GM18519 (cell line): ENCODE measurements around the gene TWIST2.

Experiments
- ATAC-seq: cut with Tn5 transposase; IDR thresholded peaks from one replicate; pipeline ENCODE4 v1.9.1; 2021; ENCODE audit warnings: mild to moderate bottlenecking, moderate library complexity; ENCODE audit not compliant: unreplicated experiment, low FRiP score

TWIST2 gene

DNA sequence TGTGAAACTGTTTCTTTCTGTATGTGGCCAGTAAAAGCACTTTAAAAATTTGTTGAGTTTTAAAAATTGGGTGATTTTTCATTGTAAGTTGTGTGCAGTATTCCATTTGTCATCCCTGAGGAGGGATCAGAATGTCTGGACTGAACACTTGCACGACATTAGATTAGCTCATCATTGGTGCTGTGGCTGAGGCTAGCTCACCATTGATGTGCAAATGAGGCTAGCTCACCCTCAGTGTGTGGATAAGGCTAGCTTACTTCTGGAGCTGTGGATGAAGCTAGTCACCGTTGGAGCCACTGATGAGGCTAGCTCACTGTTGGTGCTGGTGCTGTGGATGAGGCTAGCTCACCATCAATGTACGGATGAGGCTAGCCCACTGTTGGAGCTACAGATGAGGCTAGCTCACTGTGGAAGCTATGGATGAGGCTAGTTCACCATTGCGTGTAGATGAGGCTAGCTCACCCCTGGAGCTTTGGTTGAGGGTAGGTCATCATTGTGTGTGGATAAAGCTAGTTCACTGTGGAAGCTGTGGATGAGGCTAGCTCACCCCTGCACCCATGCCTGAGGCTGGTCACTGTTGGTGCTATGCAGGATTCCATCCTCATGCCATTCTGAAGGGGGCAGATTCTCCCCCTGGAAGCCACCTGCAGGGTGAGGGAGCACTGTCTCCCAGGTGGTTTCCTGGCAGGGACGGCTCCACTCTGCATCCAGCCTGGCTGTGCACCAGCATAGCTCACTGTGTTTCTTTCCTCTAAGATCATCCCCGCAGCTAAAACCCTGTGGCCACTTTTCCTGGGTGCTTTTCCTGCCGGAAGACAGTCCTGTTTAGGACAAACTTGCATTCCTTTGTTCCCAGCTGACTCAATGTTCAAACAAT lies 101.1 kb downstream of the TWIST2 start:
- ATAC-seq = no peak

DNA sequence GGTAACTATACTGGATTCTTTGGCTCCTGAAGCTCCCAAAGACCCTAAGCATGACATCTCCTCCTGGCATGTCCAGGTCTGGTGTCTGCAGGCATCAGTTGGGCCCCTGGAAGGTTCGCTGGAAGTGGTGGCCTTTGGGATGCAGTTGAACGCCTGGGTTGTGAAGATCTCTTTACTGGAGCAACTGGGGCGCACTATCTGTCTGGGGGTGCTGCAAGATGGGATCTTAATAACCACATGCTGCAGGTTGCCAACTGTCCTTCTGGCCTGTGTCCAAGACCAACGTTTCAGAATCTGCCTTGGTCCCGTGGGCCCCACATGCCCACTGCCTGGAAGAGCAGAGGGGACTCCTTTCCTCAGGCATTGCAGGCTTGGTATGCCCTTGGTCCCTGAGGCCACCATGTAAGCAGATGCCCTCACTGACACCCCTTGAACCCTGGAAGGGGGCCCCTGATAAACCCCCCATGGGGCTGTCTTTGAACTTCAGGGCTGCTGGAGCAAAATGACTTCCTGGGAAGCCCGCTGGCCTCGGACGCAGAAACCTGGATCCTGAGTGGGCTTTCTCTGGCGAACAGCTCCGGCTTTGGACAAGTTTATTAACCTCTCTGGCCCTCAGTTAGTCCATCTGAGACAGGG lies 101.9 kb downstream of the TWIST2 start:
- ATAC-seq = no peak

DNA sequence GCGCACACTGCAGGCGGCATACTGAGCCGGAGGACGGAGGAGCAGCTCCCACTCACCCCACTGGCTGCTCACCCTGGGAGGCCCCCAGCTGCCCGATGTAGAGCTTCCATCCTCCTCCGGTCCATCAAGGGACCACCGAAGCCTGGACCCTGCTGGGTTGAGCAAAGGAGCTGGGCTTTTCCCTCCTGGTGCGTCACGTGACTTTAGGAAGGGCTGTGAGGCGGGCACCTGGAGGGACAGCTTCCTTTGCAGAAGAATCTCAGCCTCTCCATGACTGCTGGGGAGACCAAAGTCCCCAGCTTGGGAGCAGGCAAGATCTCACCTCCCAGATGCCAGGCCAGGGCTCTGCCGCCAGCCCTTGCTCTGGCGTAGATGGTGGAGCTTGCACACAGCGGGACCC lies 102.7 kb downstream of the TWIST2 start:
- ATAC-seq = no peak

DNA sequence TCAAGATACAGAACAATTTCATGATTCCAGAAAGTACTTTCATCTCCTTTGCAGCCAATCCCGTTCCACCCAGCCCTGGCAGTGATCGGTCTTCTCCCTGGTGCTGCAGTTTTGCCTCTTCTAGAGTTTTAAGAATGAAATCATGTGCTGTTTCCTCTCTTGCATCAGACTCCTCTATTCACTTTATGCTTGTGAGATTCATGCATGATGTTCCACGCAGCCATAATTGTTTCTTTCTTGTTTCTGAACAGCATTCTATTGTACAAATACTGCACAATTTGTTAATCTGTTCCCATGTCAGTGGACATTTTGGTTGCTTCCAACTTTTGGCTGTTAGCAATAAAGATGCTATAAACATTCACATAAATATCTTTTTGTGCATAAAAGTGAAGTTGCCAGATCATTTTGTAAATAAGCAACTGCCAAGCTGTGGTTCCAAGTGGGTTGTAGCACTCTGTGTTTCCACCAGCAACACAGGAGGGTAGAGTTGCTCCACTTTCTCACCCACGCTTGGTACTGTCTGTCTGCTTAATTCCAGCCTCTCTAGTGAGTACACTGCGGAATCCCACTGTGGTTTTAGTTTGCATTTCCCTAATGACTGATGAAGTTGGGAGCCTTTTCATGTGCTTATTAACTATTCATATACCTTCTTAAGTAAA lies 104.5 kb downstream of the TWIST2 start:
- no peak for ATAC-seq

DNA sequence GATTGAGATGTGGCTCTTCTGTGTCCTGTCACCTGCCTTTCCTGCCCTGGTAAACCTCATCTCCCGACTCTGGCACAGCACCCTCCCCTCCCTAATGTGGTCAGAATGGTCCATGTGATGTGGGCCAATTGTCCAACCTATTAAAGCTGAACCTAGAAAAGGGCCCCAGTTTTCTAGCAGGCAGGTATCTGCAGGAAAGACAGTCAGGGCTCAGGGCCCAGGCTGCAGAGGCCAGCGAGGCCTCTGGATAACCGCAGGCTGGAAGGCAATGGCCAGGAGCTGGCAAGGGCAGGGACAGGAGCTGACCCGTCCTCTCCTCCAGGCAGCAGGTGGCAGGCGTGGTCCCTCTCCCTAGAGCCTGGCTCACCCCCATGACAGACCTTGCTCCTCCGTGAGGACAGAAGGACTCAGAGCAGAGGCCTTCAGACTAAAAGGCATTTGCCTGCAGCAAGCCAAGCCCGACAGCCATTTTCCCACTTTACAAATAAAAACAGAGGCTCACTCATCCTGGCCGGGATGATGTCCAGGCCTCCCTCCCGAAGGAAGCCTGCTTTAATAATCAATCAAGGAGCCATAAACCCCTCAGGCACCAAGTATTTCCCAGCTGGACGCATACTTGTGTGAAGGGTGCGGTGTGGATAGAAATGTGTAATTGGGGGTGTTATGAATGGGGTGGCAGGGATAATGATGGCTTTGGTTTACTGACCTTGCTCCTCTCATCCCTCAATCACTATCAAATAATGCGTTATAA lies 107.1 kb downstream of the TWIST2 start:
- no peak for ATAC-seq

DNA sequence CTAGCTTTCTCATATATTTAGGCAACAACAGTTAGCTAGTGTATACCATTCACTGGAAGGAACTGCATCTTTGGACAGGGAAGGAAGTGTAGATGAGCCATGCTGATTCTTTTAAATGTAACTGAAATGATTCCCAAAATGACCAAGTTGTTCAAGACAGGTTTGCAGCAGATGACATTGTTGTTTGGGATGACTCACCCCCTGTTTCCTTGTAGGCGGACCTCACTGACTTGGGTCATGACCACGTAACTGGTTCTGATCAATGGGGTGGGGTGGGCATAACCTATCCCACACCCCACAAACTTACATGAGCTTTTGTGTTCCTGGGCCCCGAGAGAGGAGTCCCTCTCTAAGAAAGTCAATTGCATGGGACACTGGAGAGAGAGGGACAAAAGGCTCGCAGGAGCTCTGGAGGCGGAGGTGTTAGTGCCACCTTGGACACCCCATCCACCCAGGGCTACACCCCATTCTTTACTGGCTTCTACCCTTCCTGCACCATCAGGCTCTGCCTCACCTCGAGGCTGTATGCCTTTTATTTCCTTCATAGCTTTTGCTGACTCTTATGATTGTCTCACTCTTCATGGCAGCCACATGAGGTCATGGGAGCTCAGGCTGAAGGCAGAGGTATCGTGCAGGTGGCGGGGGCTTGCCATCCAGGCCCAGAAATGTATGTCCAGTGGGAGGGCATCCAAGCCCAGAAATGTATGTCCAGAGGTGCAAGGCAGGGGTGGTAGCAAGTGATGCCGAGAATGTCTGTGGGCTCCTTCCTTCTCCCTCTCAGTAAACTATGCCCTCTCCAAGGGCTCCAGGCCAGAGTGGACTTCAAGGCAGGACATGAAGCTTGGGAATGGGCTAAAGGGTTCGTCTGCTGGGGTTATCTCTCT lies 108.0 kb downstream of the TWIST2 start:
- no peak for ATAC-seq

DNA sequence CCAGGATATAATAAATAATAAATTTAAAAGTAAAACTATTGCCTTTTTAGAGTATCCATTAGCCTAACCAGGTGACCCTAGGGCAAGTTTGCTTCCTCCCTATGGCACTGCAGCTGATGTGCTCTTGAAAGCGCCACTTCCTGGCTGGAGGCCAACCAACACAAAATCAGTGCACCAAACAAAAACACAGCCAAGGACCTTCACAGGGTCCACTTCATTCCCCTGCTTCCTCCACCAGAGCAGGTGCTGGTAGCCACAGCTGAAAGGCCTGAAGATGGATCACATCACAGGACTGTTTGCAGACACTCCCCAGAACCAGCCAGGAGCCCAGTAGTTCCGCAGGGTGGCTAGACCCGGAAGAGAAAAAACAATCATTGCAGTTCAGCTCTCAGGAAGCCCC lies 108.8 kb downstream of the TWIST2 start:
- no peak for ATAC-seq
